Bone marrow (tissue), 2 donors: Measurements from ENCODE around the gene GABBR1.

Experiments
- DNase-seq, 2 donors: peaks; one replicate each; lab custom pipeline; 2025; lab: John Stamatoyannopoulos, UW

The GABBR1 gene

DNA sequence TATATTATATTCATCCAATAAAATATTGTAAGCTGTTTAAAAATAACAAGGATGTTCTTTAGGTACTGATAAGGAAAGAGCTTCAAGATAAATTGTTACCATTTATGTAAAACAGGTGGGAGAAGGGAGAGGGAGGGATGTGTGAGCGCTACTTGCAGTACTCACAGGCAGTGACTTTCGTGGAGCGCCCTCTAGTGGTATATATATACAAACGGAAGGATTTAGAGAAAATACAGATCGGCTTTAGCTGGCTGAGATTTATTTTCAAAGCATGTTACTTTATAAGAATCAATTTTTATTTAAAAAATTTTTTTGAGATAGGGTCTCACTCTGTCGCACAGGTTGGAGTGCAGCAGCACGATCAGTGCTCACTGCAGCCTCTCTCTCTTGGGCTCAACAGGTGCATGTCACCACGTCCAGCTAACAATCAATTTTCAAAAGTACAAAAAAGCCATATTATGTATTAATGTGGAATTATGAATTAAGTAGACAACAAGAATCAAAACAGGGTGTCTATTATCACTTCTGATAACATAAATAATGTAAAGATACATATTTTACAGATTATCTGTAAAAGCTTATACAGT lies 20.6 kb upstream of the GABBR1 start:
- peak in 1 of 2 donors; percentile 61 for DNase-seq

DNA sequence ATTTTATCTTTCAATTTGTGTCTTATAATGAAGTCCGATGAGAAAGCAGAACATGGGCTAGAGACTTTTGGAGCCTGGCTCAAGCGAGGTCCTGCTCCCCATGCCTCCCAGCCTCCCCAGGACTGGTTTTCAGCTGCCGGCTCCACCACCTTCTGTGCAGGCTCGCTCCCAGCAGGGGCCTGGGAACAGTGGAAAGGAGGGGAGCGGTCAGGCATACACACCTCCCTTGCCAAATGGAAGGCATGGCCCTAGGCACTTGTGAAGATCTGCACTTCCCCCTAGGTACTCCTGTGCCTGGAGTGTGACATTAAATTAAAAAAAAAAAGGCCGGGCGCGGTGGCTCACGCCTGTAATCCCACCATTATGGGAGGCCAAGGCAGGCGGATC lies 19.2 kb upstream of the GABBR1 start:
- DNase-seq: no peak

DNA sequence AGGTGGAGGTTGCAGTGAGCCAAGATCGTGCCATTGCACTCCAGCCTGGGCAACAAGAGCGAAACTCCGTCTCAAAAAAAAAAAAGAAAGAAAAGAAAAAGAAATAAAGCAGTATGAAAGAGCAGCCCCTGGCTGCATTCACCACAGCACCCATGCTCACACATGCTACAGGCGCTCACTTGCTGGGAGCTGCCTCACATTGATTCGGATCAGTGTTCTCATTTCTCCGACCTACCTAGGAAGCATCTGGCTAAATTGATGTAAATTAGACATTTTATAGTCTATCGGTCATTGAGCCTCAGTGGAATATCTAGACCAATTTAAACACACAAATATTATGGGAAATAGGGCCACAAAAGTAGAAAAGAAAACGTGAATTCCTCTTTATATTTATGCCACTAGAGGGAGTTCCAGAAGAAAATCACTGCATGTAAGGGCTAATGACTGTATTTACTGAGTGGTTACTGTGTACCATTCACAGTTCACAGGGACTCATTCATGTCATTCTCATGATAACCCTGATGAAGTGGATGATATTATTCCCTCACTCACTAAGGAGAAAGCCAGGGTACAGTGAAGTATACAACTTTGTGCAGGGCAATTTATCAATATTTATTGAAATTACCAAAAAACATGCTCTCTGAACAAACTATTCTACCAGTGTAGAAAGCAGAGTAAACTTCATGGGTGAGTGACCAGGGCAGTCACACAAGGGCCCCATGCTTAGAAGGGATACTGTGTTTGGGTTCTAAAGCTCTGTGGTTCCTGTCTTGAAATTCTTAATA lies 18.6 kb upstream of the GABBR1 start:
- peak in 1 of 2 donors; percentile 28 for DNase-seq

DNA sequence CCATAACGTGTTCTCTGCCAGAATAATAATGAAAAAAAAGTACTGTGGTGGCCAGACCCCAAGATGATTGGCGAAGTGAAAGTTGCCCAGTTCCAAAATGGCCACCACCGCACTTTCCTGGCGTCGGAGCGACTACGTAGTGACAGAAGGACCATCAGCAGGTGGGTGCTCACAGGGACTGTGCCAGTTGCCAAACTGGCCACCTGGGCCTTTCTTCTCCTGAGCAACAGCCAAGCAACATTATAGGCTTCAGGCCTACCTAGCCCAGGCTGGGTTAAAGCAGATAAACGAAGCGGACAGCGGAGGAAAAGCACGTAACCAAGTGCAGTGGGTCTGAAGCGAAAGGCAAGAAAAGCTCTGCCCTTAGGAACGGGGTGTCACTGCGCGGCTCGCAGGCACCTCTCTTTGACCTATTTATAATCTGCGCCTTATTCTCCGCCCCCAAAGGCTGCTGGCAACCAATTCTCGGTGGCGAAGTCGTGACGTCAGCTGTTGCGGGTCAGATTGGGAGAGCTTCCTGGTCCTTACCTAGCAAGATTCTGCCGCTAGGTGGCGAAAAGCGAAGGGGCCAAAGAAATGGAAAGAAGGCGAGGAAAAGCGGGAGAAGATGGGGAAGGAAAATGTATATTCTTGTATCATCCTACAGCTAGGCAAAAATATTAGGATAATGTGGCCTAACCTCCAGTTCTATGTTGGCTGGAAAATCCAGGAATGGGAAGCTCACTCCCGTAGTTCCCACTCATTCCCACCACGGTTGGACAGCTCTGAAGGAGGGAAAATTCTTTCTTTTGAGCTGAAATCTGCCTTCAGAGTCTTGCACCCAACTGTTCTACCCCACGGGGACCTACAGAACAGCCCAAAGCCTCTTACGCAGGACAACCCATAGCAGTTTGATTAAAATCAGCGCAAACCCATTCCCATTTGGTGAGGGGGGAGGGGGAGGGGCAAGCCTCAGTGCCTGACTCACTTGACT lies 17.0 kb upstream of the GABBR1 start:
- DNase-seq: peak; percentile 88 to 98

DNA sequence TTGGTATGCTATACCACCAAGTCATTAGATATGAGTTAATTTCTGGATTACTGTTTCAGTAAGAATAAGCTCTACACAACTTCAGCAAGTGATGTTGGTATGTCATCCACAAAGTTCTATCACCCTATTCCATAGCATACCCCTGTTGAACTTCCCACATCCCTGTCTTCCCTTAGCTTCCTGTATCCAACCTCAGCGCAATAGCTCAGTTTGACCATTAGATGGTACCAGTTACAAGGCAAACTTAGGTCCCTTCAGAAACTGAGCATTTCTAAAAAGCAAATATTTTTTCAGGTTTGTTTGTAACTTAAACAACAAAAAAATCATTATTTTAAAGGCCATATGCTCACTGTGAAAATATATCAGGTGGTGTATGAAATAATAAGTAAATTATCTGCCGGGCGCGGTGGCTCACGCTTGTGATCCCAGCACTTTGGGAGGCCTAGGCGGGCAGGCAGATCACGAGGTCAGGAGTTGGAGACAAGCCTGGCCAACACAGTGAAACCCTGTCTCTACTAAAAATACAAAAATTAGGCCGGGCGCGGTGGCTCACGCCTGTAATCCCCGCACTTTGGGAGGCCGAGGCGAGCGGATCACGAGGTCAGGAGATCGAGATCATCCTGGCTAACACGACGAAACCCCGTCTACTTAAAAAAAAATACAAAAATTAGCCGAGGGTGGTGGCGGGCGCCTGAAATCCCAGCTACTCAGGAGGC lies 15.1 kb upstream of the GABBR1 start:
- DNase-seq: no peak

DNA sequence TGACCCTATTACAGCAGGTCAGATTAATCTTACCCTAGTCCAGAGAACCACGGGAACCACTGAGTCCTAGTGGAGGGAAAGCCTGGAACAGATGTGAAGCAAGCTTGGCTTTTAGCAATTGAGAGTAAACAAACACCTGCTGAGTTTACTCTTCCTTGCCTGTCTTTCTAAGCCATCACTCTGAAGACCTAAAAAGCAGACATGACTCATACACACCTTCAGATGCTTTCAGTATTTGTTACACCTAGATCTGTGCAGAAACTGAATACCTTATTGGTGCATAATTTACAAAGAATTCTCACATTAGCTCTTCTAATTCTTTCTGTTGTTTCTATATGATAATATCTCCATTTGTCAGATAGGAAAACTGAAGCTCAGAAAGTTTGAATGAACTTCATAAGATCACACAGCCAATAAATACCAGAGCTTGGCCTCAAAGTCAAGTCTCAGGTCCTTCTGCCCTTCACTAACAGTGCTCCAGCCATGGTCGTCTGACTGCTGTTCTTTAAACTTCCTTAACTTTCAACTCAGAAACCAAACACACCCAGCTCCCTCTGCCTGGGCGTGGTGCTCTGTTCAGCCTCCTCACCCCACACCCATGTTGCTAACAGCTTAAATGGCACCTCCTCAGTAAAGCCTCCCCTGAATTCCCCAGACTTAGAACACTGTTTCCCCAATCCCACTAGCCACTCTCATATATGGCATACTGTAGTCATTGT lies 8.6 kb upstream of the GABBR1 start:
- DNase-seq: no peak

DNA sequence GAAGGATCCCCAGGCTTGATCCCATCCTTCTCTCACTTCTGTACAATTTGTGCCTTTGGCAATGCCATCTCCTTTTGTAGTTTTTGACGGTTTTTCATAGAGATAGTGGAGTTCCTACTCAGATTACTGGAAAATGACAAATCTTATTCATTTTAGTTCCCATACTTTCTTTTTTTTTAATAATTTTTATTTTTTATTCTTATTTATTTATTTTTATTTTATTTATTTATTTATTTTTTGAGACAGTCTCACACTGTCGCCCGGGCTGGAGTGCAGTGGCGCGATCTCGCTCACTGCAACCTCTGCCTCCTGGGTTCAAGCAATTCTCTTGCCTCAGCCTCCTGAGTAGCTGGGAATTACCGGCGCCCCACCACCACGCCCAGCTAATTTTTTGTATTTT lies 4.3 kb upstream of the GABBR1 start:
- DNase-seq: no peak

DNA sequence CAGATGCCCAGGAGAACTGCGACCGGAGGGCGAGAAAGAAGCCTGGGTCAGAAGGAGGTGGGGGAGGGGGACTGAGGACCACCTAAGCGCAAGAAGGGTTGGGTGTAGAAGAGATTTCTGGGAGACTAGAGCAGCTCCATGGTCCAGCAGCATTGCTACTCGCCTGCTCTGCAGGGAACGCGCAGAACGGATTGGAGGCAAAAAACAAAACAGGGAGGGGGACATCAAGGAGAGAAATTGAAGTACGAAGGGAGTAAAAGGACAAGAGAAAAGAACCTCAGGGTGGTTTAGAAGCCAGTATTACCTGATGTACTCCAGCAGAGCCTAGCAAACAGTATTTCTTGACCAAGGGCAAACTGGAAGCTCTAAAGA lies 537 bp upstream of the GABBR1 start:
- no peak for DNase-seq

DNA sequence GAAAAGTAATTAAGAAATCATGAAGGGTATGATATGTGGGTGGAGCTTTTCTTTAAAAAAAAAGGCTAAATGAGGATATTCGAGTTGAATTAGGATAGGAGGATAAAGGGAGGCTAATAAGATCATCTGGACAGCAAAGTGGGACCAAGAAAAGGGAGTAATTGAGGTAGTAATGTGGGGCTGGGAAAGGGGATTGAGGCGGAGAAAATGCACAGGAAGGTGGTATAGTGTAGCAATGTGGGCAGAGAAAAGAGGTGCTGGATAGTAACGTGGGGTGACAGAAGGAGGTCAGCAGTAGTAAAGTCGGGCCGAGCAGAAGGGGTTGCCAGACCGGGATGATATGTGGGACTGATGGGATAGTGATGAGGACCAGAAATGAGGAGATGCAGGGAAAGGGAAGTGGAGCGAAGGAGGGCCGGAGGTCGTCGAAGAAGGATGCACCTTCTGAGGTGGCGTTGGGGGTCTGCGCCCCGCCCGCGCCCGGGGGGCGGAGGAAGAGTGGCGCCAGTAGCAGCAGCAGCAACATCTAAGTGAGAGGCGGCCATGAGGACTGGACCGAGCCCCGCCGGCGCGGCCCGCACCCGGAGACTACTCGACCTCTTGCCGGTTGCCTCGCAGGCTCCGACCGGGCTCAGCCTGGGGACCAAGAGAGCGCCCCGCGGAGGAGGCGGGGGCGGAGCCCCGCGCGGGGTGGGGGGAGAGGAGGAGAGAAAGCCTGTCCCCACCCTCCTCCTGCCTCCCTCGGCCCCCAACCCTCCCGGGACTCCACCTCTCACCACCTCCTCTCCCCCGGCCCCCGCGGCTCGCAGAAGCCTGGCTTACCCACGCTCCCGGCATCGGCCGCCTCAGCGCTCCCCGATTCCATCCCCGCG lies 887 bp downstream of the GABBR1 start:
- no peak for DNase-seq

DNA sequence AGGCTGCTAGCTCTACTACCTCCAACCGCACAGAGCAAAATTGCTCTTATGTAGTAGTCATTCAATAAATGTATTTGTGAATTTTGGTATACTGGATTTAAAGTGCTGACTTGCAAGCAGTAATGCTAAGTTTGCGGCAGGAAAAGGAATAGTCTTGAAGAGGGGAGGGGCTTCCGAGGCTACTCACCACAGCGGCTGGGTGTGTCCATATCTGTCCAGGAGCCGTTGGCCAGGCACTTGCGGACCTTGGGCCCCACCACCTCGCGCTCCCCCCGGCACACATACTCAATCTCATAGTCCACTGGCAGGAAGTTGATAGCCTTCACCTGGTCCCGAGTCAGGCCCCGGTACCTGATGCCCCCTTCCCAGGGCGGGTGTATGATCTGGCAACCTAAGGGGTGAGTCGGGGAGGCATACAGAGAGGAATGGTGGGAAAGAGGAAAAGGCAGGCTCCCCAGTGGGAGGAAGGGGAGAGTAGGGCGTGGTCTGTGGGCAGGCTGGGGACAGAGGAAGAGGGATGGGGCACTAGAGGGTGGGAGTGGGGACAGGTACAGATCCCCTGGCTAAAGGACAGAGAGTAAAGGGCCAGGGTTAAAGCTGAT lies 1.7 kb downstream of the GABBR1 start:
- DNase-seq: no peak

DNA sequence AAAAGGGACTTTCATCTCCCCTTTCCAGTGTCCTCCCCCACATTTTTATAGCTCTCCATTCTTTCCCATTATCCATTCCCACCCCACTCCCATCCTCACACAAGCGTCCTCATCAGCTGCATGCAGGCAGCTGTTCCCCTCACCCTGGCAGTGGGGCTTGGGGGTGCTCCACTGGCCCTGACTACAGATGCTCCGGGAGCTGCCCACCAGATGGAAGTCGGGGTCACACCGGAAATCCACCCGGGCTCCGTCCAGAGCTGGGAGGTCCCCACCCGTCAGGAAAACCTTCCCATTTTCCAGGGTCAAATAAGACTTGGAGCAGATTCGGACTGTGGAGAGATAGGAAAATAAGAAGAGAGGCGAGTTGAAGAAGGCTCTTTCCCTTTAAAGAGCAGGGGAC lies 2.7 kb downstream of the GABBR1 start:
- DNase-seq: no peak

DNA sequence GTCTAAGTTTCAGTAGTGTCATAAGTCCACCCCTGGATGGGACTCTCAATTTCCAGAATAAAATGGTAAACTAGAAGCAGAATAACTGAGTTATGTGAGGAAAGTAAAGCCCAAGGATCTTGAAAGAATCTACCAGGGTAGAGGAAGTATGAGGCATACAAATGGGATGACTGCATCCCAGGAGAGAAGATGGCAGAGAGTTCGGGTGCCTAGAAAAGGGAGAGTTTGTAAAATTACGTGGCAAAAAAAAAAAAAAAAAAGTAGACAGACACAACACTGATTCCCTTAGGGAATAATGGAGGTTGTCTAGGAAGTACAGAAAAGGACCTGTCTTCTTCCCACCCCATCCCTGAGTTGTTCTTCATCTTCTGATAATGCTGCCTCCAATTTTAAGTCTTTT lies 3.4 kb downstream of the GABBR1 start:
- no peak for DNase-seq

DNA sequence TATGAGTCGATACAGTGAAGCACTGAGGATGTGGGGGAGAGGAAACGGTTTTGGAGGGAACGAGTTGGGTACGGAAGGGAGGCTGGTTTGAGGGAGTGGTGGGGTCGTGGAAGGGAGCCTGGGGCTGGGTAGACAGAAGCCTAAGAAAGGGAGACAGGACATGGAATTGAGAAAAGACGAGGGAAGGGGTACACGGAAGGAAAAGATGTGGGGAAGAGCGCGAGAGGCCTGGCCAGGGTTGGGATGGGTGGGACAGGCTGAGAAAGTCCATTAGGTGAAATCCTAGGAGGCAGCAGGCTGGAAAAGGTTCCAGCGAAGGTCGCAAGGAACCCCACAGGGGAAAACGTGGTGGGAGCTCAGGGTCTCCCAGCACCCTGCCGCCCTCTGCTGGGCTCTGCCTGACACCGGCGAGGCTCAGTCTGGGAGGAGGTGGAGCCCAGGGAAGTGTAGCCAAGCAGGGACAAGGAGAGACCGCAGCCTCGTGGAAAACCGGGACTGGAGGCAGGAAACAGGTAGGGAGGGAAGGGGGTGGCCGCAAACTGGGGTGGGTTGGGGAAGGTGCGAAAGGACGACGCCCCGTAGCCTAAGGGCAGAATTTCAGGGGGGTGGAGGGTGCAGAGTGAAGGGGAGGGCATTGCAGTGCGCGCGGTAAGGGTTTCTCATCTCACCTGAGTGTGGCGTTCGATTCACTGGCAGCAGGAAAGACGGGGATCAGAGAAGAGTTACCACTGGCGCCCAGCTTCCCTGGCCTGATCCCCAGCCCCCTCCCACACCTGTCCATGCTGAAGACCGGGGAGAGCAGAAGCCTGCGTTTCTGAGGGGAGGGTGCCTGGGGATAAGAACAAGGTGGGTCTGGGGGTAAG lies 4.3 kb downstream of the GABBR1 start:
- peak in 1 of 2 donors; percentile 29 for DNase-seq

DNA sequence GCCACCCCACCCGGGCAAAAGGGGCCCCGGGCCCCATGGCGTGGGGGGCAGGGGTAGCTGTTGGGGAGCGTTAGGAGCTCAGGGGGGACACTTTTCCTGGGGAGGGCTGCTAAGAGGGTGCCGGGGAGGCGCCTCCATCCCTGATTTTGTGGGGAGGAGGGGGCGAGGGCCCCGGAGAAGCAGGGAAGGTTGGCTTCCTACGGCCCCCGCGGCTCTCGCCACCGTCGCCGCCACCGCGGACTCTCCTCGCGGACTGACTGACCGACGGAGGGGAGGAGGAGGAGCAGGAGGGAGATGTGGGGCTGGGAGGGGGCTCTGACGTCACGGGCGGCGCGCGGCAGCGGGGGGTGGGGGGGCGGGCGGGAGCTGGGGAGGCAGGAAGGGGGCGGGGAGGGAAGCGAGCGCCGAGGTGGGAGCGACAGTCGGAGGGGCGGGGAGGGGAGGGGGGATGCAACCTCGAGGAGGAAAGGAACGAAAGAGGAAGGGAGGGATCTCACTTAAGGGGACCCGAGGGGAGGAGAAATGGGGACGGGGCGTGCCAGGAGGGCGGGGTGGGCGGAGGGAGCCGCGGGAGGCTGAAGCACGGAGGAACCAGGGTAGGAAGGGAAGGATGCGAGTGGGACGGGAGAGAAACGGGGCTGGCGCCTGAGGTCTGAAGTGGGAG lies 5.1 kb downstream of the GABBR1 start:
- DNase-seq: peak; percentile 32 to 68

DNA sequence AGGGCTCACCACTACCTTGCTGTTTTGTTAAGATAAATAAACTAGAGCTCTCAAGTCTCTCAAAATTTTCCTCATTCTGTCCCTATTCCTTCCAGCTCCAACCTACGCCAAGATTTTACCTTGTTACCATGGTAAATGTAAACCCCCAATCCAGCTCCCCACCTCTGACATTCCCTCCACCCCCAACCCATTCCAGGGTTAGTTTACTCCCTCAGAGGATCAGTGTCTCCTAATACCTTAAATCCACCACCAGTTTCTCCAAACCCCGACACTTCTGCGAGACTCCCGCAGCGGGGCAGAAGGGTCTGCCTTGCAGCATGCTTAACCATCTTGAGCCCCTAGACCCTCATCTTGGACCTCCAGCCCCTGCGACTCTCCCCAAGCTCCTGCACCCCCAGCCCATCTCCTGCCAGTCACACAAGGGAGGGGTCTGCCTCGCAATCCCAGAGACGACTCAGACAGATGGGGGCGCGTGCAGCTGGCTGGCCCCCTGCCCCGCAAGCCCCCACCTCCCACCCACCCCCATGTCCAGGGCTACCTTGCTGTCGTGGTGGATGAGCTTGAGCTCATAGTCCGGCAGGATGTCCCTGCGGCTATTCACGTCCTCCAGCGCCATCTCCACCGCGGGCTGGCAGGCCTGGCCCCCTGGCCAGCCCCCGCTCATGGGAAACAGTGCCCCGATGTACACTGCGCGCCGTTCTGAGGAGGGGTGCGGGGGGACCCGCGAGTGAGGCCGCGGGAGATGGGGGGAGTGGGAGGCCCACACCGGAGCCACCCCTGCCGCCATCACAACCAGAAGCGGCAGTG lies 5.8 kb downstream of the GABBR1 start:
- no peak for DNase-seq

DNA sequence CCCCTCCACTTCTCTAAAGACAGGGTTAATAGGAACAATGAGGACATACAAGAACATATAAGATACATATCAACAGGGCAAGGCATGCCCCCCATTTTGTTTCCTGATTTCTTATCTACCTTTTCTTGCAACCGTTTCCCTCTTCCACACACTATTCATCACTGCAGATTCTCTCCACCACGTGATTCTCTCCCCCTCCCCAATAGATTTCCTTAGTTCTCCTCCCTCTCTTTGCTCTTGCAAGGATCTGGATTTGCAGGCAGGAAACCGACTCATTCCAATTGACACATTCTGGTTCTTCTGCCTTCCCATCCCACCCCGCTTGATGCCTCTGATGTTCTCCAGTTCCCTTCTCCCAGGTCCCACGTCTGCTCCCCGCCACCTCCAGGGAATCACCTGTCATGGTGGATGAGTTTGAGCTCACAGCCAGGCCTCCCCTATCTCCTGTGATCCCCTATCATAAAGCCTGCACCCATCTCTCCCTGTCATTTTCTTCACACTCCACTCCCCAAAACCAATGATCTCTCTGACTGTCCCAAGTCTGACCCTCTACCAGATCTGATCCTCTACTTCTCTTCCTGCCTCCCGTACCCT lies 7.5 kb downstream of the GABBR1 start:
- no peak for DNase-seq

DNA sequence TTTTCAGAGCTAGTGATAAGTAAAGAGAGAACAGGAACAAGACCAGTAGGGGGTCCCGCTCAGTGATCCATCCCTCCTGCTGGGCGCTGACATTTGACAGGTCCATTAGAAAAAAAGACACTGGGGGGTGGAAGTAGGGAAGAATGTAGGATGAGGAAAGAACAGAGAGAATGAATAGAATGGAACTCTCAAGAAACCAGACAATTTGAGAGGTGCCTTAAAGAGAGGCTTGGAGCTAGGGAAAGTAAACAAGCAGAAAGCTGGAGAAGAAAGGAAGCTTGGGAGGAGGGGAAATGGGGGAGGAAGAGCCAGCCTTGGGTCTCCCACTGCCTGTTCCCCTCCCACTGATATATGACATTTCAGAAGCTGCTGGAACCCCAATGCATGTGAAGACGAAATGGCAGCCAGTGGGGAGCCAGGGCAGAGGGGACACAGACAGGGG lies 8.4 kb downstream of the GABBR1 start:
- DNase-seq: no peak
